HK-2 (cell line): ENCODE results near the gene ATP6V1B1.
A peak's percentile ranks its signal among the peaks of the same experiment; 100 is the strongest.
"Not testable (repeated sequence)": the region's sequence is repeated elsewhere in the genome, so short reads cannot be mapped to it uniquely, and the experiment has no call there.

Experiments
- DNase-seq: peaks from one replicate; pipeline ENCODE4 v3.0.0-alpha.2; 2018; ENCODE audit not compliant: unreplicated experiment

ATP6V1B1 gene

DNA sequence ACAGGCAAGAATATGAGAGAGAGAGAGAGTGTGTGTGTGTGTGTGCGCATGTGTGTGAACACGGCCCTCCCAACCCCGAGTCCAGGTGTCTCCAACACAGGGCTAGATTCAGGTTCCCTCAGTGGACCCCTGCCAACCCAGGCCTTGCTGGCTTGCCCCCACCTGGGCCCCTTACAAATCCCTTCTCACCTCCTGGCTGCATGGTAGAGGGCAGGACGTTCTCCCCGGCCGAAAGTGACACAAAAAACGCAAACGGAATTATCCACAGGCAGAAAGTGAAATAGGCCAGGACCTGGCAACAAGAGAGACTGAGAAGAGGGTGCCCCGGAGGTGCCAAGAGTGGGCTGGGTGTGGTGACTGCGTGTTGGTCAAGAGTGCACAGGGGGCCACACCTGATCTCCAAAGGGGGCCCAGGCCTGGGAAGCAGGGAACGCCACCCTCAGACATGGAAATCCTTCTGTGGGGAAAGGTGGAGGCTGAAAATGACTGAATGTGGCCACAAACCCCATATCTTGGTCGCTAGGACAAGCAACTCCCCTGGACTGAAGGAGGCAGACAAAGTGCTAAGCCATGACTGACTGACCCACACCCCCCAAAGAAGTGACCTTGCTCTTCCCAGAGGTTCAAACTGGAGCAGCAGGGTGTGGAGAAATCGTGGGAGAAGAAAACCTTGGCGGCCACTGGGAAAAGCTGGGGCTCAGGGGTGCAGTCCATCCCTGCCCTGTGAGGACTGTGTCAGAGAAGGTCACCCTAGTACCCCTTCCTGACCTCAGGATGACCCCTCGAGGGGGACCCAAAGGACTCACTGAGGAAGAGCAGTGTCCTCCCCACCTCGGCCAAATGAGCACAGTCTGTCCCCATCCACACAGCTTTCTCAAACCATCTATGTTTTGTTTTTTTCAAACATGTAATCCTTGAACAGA lies 53.3 kb downstream of the ATP6V1B1 start:
- DNase-seq, result no peak

GRCh38 chr2:70990216-70990615 lies 54.5 kb downstream of the ATP6V1B1 start:
- no peak for DNase-seq

- DNase-seq, result no peak
Observed at GRCh38 chr2:70991142-70991541, 55.4 kb downstream of the ATP6V1B1 start.

GRCh38 chr2:70991742-70992141 lies 56.0 kb downstream of the ATP6V1B1 start:
- DNase-seq, result no peak

- DNase-seq, result no peak
Observed at GRCh38 chr2:70992945-70993853, 57.5 kb downstream of the ATP6V1B1 start.

GRCh38 chr2:70994009-70994698 lies 58.5 kb downstream of the ATP6V1B1 start:
- peak; percentile 26 for DNase-seq

DNA sequence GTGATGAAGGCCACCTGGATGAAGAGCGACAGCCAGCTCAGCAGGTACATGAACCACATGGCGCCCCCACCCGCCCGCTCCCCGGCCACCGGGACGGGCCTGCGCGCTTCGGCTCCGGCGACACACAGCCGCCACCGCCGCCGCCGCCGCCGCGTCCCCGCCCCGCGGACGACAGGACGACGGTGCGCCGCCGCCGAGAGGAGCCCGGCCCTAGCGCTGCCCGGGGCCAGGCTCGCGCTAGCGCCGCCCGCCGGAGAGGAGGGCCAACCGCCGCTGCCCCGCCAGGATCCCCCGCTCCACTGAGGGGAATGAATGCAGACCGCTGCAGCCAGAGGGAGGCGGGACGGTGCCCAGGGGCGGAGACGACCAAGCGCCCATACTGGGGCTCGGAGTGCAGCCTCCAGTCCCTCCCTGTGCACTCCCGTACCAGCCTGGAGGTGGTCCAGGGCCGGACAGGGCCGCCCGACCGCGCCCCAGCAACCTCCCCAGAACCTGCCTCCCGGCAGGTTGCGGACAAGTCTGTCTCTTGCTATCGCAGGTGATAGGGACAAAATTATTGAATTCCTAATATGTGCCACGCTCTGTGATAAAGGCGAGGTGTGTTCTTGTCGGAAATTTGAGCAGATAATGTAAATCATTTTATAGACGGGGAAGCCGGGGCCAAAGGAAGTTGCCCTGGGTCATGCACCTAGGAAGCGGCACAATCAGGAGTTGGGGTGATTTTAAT lies 59.2 kb downstream of the ATP6V1B1 start, which contains the start of gene TEX261:
Gene TEX261 (minus strand): TSS at position 175 of the 727 bp plus-strand sequence. CDS start 116 bp downstream, at position 59.
- peak; percentile 90 for DNase-seq

GRCh38 chr2:70995426-70995729 lies 59.7 kb downstream of the ATP6V1B1 start:
- peak; percentile 34 for DNase-seq

DNA sequence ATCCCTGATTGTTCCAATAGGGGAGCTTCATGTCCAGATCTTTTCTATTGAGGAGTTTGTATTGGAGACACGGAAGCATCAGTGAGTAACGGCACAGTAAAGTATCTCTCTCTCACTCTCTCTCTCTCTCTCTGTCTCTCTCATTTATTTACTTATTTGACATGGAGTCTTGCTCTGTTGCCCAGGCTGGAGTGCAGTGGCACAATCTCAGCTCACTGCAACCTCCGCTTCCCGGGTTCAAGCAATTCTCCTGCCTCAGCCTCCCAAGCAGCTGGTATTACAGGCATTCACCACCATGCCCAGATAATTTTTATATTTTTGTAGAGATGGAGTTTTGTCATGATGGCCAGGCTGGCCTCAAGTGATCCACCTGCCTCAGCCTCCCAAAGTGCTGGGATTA lies 63.2 kb downstream of the ATP6V1B1 start:
- not testable (repeated sequence) for DNase-seq

GRCh38 chr2:70999362-70999761 lies 63.7 kb downstream of the ATP6V1B1 start:
- no peak for DNase-seq

DNA sequence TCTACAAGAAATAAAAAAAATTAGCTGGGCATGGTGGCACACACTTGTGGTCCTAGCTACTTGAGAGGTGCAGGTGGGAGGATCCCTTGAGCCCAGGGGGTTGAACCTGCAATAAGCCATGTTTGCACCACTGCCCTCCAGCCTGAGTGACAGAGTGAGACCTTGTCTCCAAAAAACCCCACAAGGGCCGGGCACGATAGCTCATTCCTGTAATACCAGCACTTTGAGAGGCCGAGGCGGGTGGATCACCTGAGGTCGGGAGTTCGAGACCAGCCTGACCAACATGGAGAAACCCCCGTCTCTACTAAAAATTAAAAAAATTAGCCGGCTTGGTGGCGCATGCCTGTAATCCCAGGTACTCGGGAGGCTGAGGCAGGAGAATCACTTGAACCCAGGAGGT lies 64.2 kb downstream of the ATP6V1B1 start:
- not testable (repeated sequence) for DNase-seq

- DNase-seq, result peak; percentile 76
Observed at GRCh38 chr2:71000780-71001591, 65.3 kb downstream of the ATP6V1B1 start.

DNA sequence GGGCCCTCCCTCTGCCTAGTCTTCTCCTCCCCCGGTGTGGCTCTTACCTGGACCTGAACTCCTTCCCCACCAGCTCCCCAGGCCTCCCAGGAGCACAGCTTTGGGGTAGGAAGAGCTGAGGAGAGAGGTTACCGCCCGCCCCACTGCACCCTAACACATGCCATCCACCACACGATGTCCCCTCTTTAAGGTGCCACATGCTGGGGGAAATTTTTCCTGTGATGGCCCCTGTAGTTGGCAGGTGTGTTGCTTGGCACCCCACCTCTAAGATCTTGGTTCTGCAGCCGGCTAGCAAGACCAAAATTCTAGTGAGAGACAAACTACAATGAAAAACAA lies 65.9 kb downstream of the ATP6V1B1 start:
- DNase-seq, result no peak

DNA sequence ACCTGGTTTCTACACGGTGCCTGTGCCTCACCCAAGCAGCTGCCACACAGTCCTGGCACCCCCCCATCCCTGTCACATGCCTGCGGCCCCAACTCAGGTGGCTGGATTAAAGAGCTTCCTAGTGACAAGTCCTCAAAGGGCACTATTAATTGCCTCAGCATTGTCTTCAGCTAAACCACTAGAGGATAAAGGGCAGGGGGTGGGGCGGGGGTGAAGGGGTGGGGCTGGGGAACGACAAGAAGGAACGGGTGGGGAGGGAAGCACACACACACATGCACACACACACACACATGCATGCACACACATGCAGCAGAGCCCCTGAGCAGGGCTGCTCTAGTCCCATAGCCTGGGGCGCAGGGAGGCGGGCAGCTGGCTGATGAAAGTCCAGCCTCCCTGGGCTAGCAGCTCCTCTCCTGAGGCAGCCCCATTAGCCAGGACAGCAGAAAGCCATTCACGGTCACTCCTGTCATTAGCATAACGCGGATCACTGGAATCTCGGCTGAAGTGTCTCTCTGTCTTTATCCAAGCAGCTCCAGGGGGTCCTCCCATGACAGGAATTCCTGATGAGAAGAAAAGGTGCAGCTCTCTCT lies 66.4 kb downstream of the ATP6V1B1 start:
- no peak for DNase-seq

- no peak for DNase-seq
Observed at GRCh38 chr2:71003396-71003795, 67.7 kb downstream of the ATP6V1B1 start.

DNA sequence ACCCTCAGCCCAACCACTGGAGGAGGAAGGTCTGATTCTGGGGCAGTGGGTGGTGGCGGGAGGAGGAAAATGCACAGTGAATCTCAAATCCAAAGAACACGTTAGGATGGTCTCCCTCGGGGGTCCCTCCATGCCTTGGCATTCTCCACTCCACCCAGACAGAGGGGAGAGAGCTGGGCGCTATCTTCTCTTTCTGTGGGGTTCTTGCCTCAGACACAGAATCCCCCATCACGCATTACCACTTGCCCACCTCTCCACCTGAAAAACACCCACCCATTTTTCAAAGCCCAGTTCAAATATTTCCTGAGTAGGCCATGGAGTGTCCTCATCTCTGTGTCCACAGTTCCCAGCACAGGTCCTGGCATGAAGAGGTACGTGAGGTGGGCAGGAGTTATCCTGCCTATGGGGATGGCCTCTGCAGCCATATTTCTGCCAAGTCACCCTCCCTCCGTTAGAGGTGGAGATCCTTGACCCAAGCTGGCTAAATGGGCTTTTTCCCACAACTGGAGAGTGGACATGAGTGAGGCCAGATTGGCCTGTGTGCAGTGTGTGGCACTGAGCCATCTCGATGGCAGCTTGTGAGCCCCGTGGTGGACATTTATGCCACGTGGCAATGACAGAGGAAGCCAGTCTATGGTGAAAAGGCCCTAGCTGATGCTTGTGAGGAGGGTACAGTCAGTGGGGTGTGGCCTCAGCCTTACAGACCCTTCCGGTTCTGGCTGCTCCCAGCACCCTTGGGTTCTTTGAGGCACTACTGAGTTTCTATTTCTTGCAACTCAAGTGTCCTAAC lies 68.5 kb downstream of the ATP6V1B1 start:
- no peak for DNase-seq

- no peak for DNase-seq
Observed at GRCh38 chr2:71004857-71005256, 69.2 kb downstream of the ATP6V1B1 start.

DNA sequence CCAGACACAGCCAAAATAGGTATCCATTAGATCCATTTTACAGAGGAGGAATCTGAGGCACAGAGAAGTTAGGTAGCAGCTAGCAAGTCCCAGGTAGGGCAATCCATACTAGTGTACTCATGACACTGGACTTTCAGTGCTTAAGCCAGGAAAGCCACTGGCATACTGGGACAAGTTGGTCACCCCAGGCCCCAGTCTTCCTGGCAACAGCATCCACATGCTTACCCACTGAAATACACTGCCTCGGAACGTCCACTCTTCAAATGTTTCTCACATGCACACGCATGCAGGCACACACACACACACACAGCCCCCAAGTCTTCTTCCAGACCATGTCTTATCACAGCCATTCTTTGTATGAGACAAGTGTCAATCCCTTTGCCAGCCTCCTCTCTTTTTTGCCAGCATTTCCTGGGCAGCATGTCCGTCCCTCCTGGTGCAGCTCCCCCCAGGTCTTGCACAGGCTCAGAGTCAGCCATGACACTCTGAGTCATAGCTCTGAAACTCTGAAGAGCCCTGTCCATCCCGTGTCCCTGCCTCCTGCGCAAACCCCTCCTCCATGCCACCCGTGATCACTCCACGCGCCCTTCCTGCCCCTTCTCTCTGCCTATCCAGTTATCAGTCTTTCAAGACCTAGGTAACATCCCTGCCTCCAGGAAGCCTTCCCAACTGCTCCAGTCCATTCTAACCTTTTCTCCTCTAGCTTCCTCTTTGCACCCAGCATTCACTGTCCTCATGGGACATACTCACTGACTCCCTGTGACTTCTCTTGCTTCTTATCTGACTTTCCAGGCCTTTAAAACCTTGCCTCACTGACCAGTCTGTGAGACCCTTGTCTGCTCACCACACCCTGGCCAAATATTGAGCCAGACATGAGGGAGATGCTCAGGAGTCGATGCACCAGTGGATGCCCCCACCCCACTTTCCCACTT lies 69.8 kb downstream of the ATP6V1B1 start:
- no peak for DNase-seq
